HG03175 (cell line): ENCODE measurements around the gene TRPC1.
"Not testable (repeated sequence)": the region's sequence is repeated elsewhere in the genome, so short reads cannot be mapped to it uniquely, and the experiment has no call there.

Experiments
- ATAC-seq: cut with Tn5 transposase; IDR thresholded peaks from one replicate; pipeline ENCODE4 v1.9.1; 2021; ENCODE audit warnings: mild to moderate bottlenecking, moderate library complexity; ENCODE audit not compliant: unreplicated experiment

Gene TRPC1

DNA sequence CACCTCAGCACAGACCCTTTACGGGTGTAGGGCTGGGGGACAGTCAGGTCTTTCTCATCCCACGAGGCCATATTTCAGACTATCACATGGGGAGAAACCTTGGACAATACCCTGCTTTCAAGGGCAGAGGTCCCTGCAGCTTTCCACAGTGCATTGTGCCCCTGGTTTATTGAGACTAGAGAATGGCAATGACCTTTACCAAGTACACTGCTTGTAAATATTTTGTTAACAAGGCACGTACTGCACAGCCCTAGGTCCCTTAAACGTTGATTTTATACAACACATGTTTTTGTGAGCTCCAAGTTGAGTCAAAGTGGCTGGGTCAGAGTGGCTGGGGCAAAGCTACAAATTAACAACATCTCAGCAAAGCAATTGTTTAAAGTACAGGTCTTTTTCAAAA, 28.8 kb downstream of the TRPC1 start:
- not testable (repeated sequence) for ATAC-seq

DNA sequence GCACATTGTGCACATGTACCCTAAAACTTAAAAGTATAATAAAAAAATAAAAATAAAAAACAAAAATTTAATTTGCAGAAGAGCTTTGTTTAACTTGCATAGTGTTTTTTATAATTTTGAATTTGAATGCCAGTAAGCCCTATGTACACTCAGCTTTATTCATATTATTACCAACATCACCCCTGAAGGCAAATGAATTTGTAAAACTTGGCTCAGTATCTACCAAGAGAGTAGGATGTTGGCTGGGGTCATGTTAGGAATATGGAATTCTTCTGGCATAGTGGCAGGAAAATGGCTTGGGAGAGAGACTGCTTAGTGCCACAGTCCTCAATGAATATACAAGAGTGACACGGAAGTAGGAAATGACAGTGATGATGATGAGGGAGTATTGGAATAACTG, 30.7 kb downstream of the TRPC1 start:
- no peak for ATAC-seq

- no peak for ATAC-seq
These were observed 44.5 kb downstream of the TRPC1 start for GRCh38 chr3:142768338-142768737.

GRCh38 chr3:142777927-142778326, 54.1 kb downstream of the TRPC1 start:
- ATAC-seq, result no peak

GRCh38 chr3:142778541-142778940, 54.7 kb downstream of the TRPC1 start:
- no peak for ATAC-seq

- ATAC-seq, result no peak
These were observed 55.8 kb downstream of the TRPC1 start for GRCh38 chr3:142779591-142779990.

DNA sequence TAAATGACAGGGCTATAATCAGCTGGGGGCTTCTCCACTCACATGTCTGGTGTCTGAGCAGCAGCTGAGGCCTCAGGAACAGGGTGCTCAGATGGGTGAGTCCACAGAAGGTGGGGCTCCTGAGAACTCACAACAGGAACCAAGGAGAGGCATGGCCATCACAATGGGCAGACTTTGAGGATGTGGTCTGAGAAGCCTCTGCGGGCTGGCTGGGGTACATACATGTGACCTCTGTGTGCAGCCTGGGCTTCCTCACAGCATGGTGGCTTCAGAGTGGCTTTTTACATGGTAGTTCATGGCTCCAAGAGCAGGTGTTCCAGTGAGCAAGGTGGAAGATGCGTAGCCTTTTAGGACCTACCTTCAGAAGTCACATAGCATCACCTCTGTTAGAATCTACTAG, 58.8 kb downstream of the TRPC1 start:
- no peak for ATAC-seq

DNA sequence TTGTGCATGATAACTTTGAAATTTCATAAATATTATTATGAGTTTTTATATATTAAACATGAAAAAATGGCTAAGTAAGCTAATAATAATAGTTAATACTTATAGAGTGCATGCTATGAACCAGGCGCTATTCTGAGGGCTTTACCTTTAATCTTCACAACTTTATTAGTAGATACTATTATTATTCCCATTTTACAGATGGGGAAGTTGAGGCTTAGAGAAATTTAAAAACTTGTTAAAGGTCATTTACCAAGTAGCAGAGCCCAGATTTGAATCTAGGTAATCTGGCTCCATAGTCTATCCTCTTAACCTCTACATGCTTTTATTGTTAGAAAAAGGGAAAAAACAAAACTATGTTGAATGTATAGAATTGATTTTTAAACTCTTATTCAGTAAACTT, 60.4 kb downstream of the TRPC1 start:
- no peak for ATAC-seq

GRCh38 chr3:142785996-142786395, 62.2 kb downstream of the TRPC1 start:
- no peak for ATAC-seq

- no peak for ATAC-seq
These were observed 63.9 kb downstream of the TRPC1 start for GRCh38 chr3:142787719-142788118.

- ATAC-seq, result no peak
These were observed 70.7 kb downstream of the TRPC1 start for GRCh38 chr3:142794508-142794907.

DNA sequence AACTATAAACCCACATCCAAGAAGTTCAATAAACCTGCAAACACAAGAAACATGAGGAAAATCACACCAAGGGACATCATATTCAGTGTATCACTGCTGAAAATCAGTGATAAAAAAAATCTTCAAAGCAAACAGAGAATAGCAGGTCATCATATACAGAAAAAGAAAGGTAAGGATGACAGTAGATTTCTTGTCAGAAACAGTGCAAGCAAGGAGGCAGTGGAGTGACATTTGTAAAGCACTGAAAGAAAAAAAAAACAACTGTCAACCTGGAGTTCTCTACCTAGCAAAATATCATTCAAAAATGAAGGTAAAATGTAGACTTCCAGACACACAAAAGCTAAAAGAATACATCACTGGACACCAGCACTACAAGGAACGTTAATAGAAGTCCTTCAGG, 71.5 kb downstream of the TRPC1 start:
- ATAC-seq, result no peak

GRCh38 chr3:142796823-142797222, 73.0 kb downstream of the TRPC1 start:
- no peak for ATAC-seq

- ATAC-seq, result no peak
These were observed 77.9 kb downstream of the TRPC1 start for GRCh38 chr3:142801746-142802145.

GRCh38 chr3:142802891-142803290, 79.1 kb downstream of the TRPC1 start:
- no peak for ATAC-seq

- no peak for ATAC-seq
These were observed 84.5 kb downstream of the TRPC1 start for GRCh38 chr3:142808103-142808917.

- no peak for ATAC-seq
These were observed 85.4 kb downstream of the TRPC1 start for GRCh38 chr3:142809259-142809658.

DNA sequence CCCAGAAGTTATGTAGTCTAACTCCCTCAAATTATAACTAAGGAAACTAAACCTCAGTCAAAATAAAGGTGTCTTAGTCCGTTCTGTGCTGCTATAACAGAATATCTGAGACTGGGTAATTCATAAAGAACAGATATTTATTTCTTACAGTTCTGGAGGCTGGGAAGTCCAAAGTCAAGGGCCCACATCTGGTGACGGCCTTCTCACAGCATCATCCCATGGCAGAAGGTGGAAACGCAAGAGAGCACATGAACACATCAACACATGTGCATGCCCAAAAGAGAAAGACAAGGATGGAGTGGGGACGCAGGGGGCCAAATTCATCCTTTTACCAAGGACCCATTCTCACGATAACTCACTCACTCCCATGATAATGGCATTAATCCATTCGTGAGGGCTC, 92.0 kb downstream of the TRPC1 start:
- no peak for ATAC-seq

DNA sequence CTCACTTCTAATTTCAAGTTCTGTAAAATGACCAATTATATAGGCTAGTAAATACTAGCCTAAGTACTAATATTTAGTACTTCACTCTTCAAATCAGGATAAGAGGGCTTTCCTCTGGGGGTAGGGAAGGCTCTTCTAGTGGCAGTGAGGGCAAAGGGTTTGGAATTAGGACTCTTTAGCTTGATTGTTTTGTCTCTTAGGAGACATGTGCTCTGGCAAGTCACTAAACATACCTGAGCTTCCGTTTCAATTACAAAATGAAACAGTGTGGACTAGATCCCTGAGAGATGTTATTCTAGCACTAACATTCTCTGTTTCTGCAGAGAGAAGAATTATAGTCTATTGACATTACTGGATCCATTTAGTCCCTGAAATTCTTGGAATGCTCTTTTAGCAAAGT, 93.5 kb downstream of the TRPC1 start:
- no peak for ATAC-seq

GRCh38 chr3:142817897-142818296, 94.1 kb downstream of the TRPC1 start:
- ATAC-seq, result no peak

DNA sequence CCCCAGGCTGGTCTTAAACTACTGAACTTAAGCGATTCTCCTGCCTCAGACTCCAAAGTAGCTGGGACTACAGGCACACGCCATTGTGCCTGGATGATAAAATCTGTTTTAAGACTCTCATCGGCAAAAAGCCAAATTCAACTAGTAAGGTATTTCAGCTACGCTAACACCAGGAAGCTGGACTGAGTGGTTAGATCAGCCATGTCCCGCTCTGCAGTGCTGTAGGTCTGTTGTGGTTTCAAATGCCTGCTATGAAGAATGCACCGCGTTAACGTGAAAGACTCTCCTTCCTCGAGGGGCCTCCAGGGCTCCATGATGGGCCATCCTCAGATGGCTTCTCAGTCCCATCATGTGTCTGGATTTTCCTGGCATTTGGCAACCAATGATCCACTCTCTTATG, 94.8 kb downstream of the TRPC1 start:
- ATAC-seq, result no peak

GRCh38 chr3:142819179-142819578, 95.3 kb downstream of the TRPC1 start:
- no peak for ATAC-seq

- ATAC-seq, result peak; percentile 99
These were observed 105.0 kb downstream of the TRPC1 start for GRCh38 chr3:142828703-142829305.
